Brain microvascular endothelial cell (primary cell): ENCODE data around the gene SMIM35.

Experiments
- DNase-seq: peaks from one replicate; pipeline ENCODE4 v3.0.0-alpha.2; 2020
- H3K27ac ChIP-seq: fragments of 250-450 bp; sonication (Bioruptor Pico); 2 replicates; pipeline ENCODE4 v1.5.1; 2020; ENCODE audit warnings: mild to moderate bottlenecking, moderate library complexity
- H3K27me3 ChIP-seq: fragments of 250-450 bp; sonication (Bioruptor Pico); replicated peaks from 2 replicates; pipeline ENCODE4 v1.5.1; 2020; ENCODE audit warnings: mild to moderate bottlenecking
- H3K36me3 ChIP-seq: fragments of 250-450 bp; sonication (Bioruptor Pico); replicated peaks from 2 replicates; pipeline ENCODE4 v1.5.1; 2020; ENCODE audit warnings: mild to moderate bottlenecking
- H3K4me3 ChIP-seq: 2 replicates; pipeline ENCODE4 v1.5.1; 2011; ENCODE audit warnings: low read depth, mild to moderate bottlenecking, control low read depth, low read length, moderate library complexity
- in situ Hi-C: cut with HindIII; loops from 2 replicates; pipeline ENCODE4 v1.10.0; 2017; ENCODE audit warnings: low sequenced_read_pairs, low pct_ligation_motif_present
- TF ChIP-seq, protein P1 (sequence below): IDR thresholded peaks from 2 replicates; pipeline ENCODE4 v1.5.1; 2011; ENCODE audit warnings: low read depth, mild to moderate bottlenecking, moderate library complexity, low read length, control low read depth, inconsistent platforms; ENCODE audit errors: missing control alignments

The SMIM35 gene

DNA sequence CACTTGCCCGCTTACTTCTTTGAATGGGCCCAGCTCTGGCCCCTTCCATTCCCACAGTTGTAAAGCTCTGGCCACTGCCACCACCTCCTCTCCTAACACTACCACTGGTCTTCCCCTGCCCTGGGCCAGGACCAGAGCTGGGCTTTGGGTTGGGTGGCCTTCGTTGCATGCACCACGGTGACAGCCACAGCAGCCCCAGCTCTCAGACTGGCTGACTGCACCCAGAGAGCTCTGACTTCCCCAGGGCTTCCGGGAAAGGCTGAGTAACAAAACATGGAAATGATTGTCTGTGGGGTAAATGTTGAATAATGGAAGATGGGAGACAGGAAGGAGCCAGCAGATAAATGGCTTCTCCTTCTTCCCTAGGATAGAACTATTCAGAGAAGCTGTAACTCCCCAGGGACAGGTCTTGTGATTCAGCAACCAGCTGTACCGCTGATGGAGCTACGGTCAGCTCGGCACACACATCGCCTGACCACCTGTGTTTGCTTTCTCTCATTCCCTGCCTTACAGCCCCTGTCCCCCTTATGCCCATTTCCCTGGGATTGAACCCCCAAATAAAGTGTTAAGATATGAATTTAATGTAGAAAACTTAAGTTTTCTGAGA is 38.3 kb upstream of the SMIM35 start:
- no peak for DNase-seq
- H3K4me3 ChIP-seq = no peak overlapping the region
- H3K27me3 ChIP-seq = no peaks in the 10 kb centered on the region
- TF ChIP-seq, protein P1, sequence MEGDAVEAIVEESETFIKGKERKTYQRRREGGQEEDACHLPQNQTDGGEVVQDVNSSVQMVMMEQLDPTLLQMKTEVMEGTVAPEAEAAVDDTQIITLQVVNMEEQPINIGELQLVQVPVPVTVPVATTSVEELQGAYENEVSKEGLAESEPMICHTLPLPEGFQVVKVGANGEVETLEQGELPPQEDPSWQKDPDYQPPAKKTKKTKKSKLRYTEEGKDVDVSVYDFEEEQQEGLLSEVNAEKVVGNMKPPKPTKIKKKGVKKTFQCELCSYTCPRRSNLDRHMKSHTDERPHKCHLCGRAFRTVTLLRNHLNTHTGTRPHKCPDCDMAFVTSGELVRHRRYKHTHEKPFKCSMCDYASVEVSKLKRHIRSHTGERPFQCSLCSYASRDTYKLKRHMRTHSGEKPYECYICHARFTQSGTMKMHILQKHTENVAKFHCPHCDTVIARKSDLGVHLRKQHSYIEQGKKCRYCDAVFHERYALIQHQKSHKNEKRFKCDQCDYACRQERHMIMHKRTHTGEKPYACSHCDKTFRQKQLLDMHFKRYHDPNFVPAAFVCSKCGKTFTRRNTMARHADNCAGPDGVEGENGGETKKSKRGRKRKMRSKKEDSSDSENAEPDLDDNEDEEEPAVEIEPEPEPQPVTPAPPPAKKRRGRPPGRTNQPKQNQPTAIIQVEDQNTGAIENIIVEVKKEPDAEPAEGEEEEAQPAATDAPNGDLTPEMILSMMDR = no peak
- no peaks in the 10 kb centered on the region for H3K36me3 ChIP-seq
- in situ Hi-C loops = no loop called here
- no peak overlapping the region for H3K27ac ChIP-seq

- TF ChIP-seq, protein P1 = no peak
- Histone ChIP-seq H3K36me3 (no peaks in the 10 kb centered on the region), H3K4me3 (no peak overlapping the region), H3K27ac (no peak overlapping the region), H3K27me3 (no peaks in the 10 kb centered on the region)
- in situ Hi-C loops = no loop called here
- DNase-seq = no peak
Observed at GRCh38 chr11:118120793-118121192, 34.0 kb upstream of the SMIM35 start.

DNA sequence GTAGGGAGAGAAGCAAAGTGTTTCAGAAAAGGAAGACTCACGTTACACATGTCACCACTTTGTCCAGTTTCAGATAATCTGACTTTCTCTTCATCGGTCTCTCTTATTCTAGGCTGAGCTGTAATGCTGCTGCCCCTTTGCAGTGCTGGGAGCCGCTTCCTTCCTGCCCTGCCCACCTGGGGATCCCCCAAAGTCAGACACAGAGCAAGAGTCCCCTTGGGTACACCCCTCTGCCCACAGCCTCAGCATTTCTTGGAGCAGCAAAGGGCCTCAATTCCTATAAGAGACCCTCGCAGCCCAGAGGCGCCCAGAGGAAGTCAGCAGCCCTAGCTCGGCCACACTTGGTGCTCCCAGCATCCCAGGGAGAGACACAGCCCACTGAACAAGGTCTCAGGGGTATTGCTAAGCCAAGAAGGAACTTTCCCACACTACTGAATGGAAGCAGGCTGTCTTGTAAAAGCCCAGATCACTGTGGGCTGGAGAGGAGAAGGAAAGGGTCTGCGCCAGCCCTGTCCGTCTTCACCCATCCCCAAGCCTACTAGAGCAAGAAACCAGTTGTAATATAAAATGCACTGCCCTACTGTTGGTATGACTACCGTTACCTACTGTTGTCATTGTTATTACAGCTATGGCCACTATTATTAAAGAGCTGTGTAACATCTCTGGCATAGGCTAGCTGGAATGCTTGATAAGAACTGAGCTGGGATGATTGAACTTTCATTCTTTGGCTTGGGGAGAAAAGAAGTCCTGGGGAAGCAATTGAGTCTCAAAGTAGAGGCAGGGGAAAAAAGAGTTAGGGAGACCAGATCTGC is 31.2 kb upstream of the SMIM35 start:
- TF ChIP-seq, protein P1 = no peak
- H3K4me3 ChIP-seq = no peak overlapping the region
- no peaks in the 10 kb centered on the region for H3K36me3 ChIP-seq
- no peak overlapping the region for H3K27ac ChIP-seq
- H3K27me3 ChIP-seq = no peaks in the 10 kb centered on the region
- in situ Hi-C loops = no loop called here
- no peak for DNase-seq

- no peak overlapping the region for H3K4me3 ChIP-seq
- in situ Hi-C loops = no loop called here
- H3K27me3 ChIP-seq = no peaks in the 10 kb centered on the region
- H3K36me3 ChIP-seq = no peaks in the 10 kb centered on the region
- TF ChIP-seq, protein P1 = no peak
- no peak overlapping the region for H3K27ac ChIP-seq
- DNase-seq = no peak
Observed at GRCh38 chr11:118115048-118115447, 28.3 kb upstream of the SMIM35 start.

- in situ Hi-C loops = no loop called here
- H3K27me3 ChIP-seq = no peaks in the 10 kb centered on the region
- no peak overlapping the region for H3K4me3 ChIP-seq
- H3K36me3 ChIP-seq = no peaks in the 10 kb centered on the region
- no peak overlapping the region for H3K27ac ChIP-seq
- TF ChIP-seq, protein P1 = no peak
- no peak for DNase-seq
Observed at GRCh38 chr11:118114266-118114665, 27.5 kb upstream of the SMIM35 start.
